Activated CD8-positive, alpha-beta T cell treated with anti-CD3 and anti-CD28 coated beads, Interleukin-2, amount 10 ng/mL, durations not matched to agents 7 days and 5 days (primary cell): ENCODE measurements around the gene SLC35B3. TPM values are rescaled to one million over a fixed set of nuclear protein-coding genes. Genes with fewer than 3 reads are reported as not detected.
"Not testable (repeated sequence)": the region's sequence is repeated elsewhere in the genome, so short reads cannot be mapped to it uniquely, and the experiment has no call there.

Source experiments
- ATAC-seq: fragments of 150-1000 bp; cut with Tn5 transposase; one replicate; pipeline ENCODE4 v1.10.0; 2021; ENCODE audit warnings: moderate library complexity
- CTCF ChIA-PET: fragments of 350-600 bp; sonication (Branson Sonifier 250); formaldehyde crosslinking; loops from one replicate; lab custom pipeline; 2021; ENCODE audit warnings: antibody characterized with exemption; lab: Charles Lee
- POLR2A ChIA-PET: fragments of 350-600 bp; sonication (Branson Sonifier 250); formaldehyde crosslinking; loops from one replicate; lab custom pipeline; 2021; ENCODE audit warnings: antibody characterized with exemption; lab: Charles Lee
- DNase-seq: peaks from one replicate; pipeline ENCODE4 v3.0.0-alpha.2; 2020
- H3K27ac Mint-ChIP-seq: one replicate; pipeline ENCODE4 v1.8.0; 2021; ENCODE audit warnings: mild to moderate bottlenecking, mixed read lengths
- H3K27me3 Mint-ChIP-seq: one replicate; pipeline ENCODE4 v1.8.0; 2021; ENCODE audit warnings: low read depth, mixed read lengths
- H3K36me3 Mint-ChIP-seq: one replicate; pipeline ENCODE4 v1.8.0; 2021; ENCODE audit warnings: low read depth, mixed read lengths
- H3K4me1 Mint-ChIP-seq: one replicate; pipeline ENCODE4 v1.8.0; 2021; ENCODE audit warnings: low read depth, mixed read lengths
- H3K4me3 Mint-ChIP-seq: one replicate; pipeline ENCODE4 v1.8.0; 2021; ENCODE audit warnings: mild to moderate bottlenecking, mixed read lengths
- H3K9me3 Mint-ChIP-seq: one replicate; pipeline ENCODE4 v1.8.0; 2022; ENCODE audit warnings: mixed read lengths; ENCODE audit not compliant: insufficient read depth
- total RNA-seq, 2 experiments: library from RNA; stranded (reverse); gene quantifications; one replicate each; pipeline ENCODE4 v1.2.3, GENCODE V29; 2021

SLC35B3 gene
- total RNA-seq, 2 experiments from 2014 or later: 8.8 to 10.0 TPM

DNA sequence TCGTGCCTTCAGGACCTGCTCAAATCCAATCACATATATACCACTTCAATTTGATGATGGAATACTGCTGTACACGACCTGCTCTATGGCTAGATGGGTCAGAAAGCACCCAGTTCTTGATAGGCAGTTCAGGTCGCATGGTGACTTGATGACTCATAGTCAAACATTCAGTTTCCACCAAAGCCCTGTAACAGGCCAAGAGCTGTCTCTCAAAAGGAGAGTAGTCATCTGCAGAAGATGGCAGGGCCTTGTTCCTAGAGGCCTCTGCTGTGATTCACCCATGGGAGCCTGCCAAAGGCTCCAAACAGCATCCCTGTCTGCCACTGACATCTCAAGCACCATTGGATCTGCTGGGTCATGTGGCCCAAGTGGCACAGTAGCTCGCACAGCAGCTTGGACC is 29.4 kb downstream of the SLC35B3 start:
- H3K27ac Mint-ChIP-seq, H3K4me3 Mint-ChIP-seq, ATAC-seq, POLR2A ChIA-PET, CTCF ChIA-PET, DNase-seq, H3K4me1 Mint-ChIP-seq, H3K27me3 Mint-ChIP-seq: not testable (repeated sequence)
- Mint-ChIP-seq H3K9me3 (peaks cover 11% of the 10 kb centered on the region), H3K36me3 (peaks cover 14% of the 10 kb centered on the region)

DNA sequence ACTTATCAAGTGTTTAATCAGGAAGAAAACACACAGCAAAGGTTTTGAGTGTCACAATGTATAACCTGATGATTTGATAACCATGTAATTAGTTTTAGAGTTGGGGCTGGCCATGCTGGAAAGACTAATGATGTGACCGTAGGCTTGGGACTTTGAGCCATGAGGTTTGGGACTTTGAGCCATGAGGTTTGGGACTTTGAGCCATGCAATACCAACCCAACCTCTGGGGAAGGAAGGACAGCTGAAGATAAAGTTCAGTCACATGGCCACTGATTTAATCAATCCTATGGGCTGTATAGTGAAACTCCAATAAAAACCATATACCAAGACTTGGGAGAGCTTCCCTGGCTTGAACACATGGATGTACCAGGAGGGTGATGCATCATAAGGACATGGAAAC is 32.8 kb downstream of the SLC35B3 start:
- Mint-ChIP-seq H3K4me3 (no peak overlapping the region), H3K27ac (no peak overlapping the region), H3K4me1 (no peaks in the 10 kb centered on the region), H3K9me3 (peaks cover 5% of the 10 kb centered on the region), H3K27me3 (no peaks in the 10 kb centered on the region), H3K36me3 (peaks cover 1% of the 10 kb centered on the region)
- POLR2A ChIA-PET: no interaction called here
- no peak for DNase-seq
- ATAC-seq: no peak
- CTCF ChIA-PET: interaction anchor here (0.5 kb wide), 1 partner anchor 1832 kb away, joined by 3 read pairs; no protein-coding TSS in a partner anchor

DNA sequence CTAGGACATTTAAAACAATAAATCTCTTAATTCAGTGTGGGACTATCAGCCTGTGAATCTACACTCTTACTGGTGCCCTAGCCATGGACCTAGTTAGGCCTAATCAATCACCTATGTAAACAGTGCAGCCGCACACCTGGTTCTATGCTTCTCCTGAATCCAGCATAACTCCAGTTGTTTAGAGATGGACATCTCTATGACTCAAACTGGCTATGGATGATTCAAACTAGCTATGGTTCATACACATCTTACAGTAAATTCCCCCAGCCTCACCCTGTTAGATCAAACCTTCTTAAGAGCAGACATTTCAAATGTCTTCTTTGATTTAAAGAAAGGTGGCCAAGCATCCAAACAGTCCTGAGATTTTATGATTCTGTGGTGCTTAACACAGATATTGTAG is 34.7 kb downstream of the SLC35B3 start:
- CTCF ChIA-PET: no interaction called here
- no peaks in the 10 kb centered on the region for H3K4me1 Mint-ChIP-seq

DNA sequence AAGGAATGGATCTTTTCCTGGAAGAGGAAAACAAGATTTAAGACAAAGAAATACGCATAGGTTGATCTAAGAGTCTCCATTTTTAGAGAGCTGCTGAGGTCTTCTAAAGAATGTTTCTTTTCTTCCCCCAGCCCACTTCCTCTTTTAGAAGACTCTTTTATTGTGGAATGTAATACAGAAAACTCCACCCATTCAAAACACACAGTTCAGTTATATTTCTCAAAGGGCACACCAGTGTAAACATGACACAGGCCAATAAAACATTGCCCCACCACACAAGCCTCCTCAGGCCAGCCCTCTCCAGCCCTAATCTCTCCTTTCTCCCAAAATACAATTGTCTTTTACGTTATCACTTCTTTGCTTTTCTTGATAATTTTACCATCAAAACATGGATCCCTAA is 42.8 kb downstream of the SLC35B3 start:
- Mint-ChIP-seq H3K4me1 (peaks cover 16% of the 10 kb centered on the region), H3K9me3 (no peaks in the 10 kb centered on the region), H3K4me3 (peak overlapping the region; percentile 9), H3K27me3 (peaks cover 5% of the 10 kb centered on the region), H3K36me3 (no peaks in the 10 kb centered on the region), H3K27ac (peak overlapping the region; percentile 53)
- DNase-seq: no peak
- POLR2A ChIA-PET: no interaction called here
- no peak for ATAC-seq
- CTCF ChIA-PET: no interaction called here

More for the DNA sequence above, 34.7 kb downstream of the SLC35B3 start:
- ATAC-seq (no peak), DNase-seq (no peak)
- H3K9me3 Mint-ChIP-seq: no peaks in the 10 kb centered on the region
- H3K27me3 Mint-ChIP-seq: peaks cover 2% of the 10 kb centered on the region
- POLR2A ChIA-PET: no interaction called here
- no peak overlapping the region for H3K4me3 Mint-ChIP-seq
- H3K27ac Mint-ChIP-seq: no peak overlapping the region
- no peaks in the 10 kb centered on the region for H3K36me3 Mint-ChIP-seq

DNA sequence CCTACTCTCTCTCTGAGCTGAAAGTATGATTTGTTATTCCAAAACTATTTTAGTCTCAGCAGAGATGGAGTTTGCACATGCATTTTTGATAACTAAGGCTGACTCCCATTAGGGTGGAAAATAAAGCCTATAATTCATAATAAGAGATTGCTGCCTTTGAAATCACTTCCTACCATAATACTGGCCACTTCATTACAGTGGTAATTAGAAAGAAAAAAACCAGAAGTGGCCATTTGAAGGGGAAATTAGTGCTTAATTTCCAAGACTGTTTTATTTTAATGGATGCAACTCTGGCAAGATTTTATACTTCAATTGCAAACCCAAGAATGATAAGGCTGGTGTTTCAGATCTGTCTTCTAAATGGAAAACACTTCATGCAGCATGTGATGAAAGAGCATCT is 43.4 kb downstream of the SLC35B3 start:
- POLR2A ChIA-PET: no interaction called here
- H3K36me3 Mint-ChIP-seq: no peaks in the 10 kb centered on the region
- no peaks in the 10 kb centered on the region for H3K9me3 Mint-ChIP-seq
- ATAC-seq (no peak), DNase-seq (no peak)
- no peak overlapping the region for H3K4me3 Mint-ChIP-seq
- H3K27ac Mint-ChIP-seq: peak overlapping the region; percentile 53
- peaks cover 16% of the 10 kb centered on the region for H3K4me1 Mint-ChIP-seq
- H3K27me3 Mint-ChIP-seq: peaks cover 6% of the 10 kb centered on the region
- CTCF ChIA-PET: no interaction called here

GRCh38 chr6:8389036-8389818 is 46.1 kb downstream of the SLC35B3 start:
- DNase-seq (no peak), ATAC-seq (no peak)
- Mint-ChIP-seq H3K4me3 (no peak overlapping the region), H3K27me3 (peaks cover 4% of the 10 kb centered on the region), H3K27ac (no peak overlapping the region), H3K4me1 (peaks cover 16% of the 10 kb centered on the region), H3K36me3 (no peaks in the 10 kb centered on the region), H3K9me3 (no peaks in the 10 kb centered on the region)
- ChIA-PET POLR2A (no interaction called here), CTCF (no interaction called here)

- Mint-ChIP-seq H3K9me3 (no peaks in the 10 kb centered on the region), H3K4me1 (peaks cover 13% of the 10 kb centered on the region), H3K4me3 (no peak overlapping the region), H3K27ac (no peak overlapping the region), H3K36me3 (no peaks in the 10 kb centered on the region), H3K27me3 (peaks cover 4% of the 10 kb centered on the region)
- ATAC-seq (no peak), DNase-seq (no peak)
- POLR2A ChIA-PET: no interaction called here
- CTCF ChIA-PET: no interaction called here
These were observed 47.4 kb downstream of the SLC35B3 start for GRCh38 chr6:8387942-8388437.

DNA sequence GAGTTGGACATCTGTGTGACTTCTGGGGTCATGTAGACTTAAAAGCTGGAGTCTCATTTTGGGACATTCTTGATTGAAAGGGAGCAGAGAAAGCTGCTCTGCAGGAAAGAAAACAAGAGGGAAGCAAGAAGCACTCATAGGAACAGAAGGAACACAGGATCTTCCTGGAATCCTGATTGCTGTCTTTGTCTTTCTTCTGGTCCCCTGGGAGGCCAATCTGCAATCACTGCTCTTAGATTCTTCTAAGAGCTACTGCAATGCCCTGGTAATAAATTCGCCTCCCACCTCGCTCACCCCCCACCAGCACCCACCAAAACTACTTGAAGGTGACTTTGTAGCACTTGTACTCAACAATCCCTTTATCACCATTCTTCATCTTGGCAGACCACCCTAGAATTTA is 51.8 kb downstream of the SLC35B3 start:
- ChIA-PET POLR2A (no interaction called here), CTCF (no interaction called here)
- no peak overlapping the region for H3K27ac Mint-ChIP-seq
- H3K27me3 Mint-ChIP-seq: peaks cover 4% of the 10 kb centered on the region
- no peaks in the 10 kb centered on the region for H3K4me1 Mint-ChIP-seq
- H3K36me3 Mint-ChIP-seq: no peaks in the 10 kb centered on the region
- no peaks in the 10 kb centered on the region for H3K9me3 Mint-ChIP-seq
- DNase-seq (no peak), ATAC-seq (no peak)
- H3K4me3 Mint-ChIP-seq: no peak overlapping the region

DNA sequence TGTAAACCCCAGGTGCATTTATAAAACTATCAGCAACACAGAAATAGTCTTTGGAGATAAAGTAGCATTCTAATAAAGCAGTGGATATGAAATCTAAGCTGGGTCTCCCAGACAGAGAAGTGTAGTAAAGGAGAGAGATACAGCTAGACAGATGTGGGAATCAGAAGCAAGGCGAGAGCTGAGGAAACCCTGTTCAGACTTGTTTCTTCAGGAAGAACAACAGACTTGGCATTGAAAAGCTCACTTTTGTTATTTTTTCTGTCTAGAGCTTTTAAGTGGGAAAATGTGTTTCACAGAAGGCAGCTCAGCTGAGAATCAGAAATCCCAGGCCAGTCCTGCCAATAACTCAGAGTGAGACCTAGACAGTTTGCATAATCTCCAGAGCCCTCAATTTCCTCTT is 52.9 kb downstream of the SLC35B3 start:
- H3K9me3 Mint-ChIP-seq: no peaks in the 10 kb centered on the region
- ATAC-seq (no peak), DNase-seq (no peak)
- no peak overlapping the region for H3K27ac Mint-ChIP-seq
- H3K4me1 Mint-ChIP-seq: no peaks in the 10 kb centered on the region
- H3K27me3 Mint-ChIP-seq: no peaks in the 10 kb centered on the region
- ChIA-PET POLR2A (no interaction called here), CTCF (no interaction called here)
- no peaks in the 10 kb centered on the region for H3K36me3 Mint-ChIP-seq
- H3K4me3 Mint-ChIP-seq: no peak overlapping the region

DNA sequence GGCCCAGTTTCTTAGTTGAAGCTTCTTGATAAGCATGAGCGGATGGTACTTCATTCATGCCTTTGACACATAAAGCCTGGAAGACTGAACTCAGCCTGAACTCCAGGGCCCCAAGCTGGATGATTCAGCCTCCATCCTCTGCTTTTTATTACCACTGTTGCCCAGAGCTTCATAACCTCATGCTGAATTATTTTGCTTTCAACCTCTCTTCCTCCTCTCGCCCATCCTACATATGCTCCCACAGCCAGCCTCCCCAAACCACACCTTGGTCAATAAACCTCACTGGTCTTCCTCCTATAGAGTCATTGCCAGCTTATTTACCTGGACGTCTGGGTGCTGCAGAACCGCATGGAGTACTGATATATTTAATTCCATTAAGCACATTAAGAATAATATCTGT is 59.4 kb downstream of the SLC35B3 start:
- H3K27me3 Mint-ChIP-seq: peaks cover 3% of the 10 kb centered on the region
- H3K36me3 Mint-ChIP-seq: no peaks in the 10 kb centered on the region
- CTCF ChIA-PET: no interaction called here
- H3K9me3 Mint-ChIP-seq: no peaks in the 10 kb centered on the region
- no peak for ATAC-seq
- H3K4me1 Mint-ChIP-seq: no peaks in the 10 kb centered on the region
- H3K4me3 Mint-ChIP-seq: no peak overlapping the region
- H3K27ac Mint-ChIP-seq: no peak overlapping the region
- POLR2A ChIA-PET: no interaction called here
- DNase-seq: no peak
